NCI-H146 treated with DMSO at 0.1 percent for 48 hours (cell line): ENCODE measurements around the gene INAFM2.

Experiments used
- DNase-seq: peaks from one replicate; lab custom pipeline; 2025; ENCODE audit not compliant: unreplicated experiment; lab: John Stamatoyannopoulos, UW

Gene INAFM2

GRCh38 chr15:40287505-40287904, 36.0 kb upstream of the INAFM2 start:
- no peak for DNase-seq

- DNase-seq = no peak
Observed at GRCh38 chr15:40287968-40288367, 35.5 kb upstream of the INAFM2 start.

- no peak for DNase-seq
Observed at GRCh38 chr15:40289140-40289775, 34.2 kb upstream of the INAFM2 start.

- DNase-seq = no peak
Observed at GRCh38 chr15:40290545-40290917, 33.0 kb upstream of the INAFM2 start.

DNA sequence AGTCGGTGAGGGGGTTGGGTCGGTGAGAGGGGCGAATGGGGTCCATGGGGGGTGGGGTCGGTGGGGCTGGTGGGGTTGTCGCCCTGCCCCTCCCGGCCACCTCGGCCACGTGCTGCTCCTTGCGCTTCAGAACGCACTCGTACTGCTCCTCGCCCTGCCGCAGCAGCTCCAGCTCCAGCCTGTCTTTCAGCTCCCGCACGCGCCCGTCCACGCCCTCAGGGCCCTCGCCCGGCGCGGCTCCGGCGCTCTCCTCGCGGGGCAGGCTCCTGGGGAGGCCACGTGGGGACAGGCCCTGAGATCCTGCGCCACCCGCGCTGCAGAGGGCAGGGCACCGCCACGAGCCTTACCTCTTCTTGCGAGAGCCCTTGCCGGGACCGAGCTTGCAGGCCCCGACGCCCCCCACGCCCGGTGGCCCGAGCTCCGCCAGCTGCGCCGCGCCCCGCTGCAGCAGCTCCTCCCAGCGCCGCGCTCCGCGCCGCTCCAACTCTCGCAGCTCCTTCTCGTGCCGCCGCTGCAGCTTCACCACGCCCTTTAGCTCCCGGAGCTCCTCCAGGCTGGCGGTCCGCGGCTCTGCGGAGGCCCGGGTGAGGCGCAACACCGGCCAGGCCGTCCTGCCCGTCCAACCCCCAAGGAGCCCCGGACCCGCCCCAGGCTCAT, 32.4 kb upstream of the INAFM2 start:
- no peak for DNase-seq

GRCh38 chr15:40292246-40292645, 31.2 kb upstream of the INAFM2 start:
- DNase-seq = no peak

DNA sequence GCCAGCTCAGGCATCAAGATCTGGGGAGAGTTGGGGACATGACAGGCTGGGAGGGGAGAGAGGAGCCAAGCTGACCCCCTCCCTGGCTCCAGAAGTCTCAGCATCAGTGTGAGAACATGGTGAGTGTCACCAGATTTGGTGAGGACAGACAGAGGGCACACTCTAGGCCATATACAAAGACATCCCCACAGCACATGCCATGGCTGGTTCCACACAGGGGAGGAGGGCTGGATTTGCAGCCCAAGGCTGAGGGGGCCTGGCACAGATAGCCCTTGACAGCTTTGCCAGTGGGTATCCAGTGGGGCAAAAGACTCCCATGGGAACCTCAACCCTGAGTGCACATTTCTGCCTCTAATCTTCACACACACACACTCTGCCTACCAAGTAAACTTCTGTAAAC, 30.5 kb upstream of the INAFM2 start:
- DNase-seq = no peak

DNA sequence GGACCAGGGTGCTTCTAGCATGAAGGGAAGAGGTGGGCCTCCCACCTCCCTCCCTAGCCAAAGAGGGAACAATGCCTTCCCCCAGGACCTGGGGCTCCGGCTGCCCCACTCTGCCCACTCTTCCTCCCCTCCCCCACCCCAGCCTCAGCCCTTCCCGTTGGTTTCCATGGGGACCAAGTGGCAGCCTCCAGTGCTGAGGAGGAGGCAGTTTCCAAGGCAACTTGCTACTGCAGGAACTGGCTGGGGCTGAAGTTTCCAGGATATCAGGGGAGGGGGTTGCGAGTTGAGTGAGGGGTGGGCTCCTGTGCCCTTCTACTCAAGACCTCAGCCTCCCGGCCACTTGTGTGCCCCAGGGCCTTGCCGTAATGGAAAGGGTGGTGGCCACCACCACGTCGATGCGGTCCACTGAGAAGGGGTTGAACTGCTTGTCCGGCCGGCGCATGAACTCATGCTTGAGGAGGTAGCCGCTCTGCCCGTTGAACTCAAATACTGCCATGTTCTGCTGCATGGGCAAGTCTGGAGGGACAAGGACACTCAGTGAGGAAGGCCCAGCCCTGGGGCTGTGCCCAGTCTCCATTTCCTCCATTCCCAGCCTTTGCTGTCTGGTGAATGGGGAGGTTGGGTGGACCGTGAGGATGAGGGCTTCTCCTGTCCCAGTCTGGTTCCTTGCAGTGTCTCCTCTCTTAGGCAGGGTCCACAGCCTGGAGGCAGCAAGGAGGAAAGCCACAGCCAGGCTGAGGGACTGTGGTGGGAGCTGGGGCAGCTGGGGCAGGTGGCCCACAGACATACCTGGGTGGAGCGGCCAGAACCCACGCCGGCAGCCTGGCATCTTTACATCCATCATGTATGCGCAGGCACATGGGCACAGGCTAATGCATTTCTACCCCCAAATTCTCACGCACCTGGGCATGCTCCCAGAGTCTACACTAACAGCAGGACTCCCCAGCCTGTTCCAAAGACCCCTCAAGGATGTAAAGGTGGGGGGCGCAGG, 29.3 kb upstream of the INAFM2 start:
- no peak for DNase-seq

GRCh38 chr15:40295297-40295696, 28.2 kb upstream of the INAFM2 start:
- no peak for DNase-seq

DNA sequence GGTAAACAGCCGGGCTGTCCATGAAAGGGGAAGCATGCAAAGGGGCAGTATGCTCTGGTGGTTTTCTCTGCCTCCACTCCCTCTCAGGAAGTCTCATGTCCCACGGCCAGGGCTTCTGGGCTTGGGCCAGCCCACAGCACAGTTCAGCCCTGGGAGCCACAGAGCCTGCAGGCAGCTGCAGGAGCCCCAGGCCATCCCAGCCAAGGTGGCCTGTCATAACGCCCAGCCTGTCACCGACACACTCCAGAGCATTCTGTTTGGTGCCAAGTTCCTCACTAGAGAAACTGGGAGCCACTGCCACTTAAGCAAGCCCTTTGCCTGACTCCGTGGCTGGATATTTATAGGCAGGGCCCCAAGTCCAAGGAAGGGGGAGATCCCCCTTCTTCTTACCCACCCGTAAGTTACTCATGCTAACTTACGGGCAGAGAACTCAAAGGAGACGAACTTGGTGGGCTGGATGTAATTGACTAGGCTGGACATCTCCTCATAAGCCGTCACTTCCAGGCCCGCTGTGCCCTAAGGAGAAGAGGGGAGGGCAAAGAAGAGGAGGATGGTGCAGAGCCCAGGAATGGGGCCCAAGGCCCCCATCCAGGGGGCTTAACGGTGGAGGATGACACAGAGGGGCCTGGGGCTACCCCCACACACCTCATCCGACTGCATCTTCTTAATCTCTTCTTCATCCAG, 27.5 kb upstream of the INAFM2 start:
- DNase-seq = no peak

DNA sequence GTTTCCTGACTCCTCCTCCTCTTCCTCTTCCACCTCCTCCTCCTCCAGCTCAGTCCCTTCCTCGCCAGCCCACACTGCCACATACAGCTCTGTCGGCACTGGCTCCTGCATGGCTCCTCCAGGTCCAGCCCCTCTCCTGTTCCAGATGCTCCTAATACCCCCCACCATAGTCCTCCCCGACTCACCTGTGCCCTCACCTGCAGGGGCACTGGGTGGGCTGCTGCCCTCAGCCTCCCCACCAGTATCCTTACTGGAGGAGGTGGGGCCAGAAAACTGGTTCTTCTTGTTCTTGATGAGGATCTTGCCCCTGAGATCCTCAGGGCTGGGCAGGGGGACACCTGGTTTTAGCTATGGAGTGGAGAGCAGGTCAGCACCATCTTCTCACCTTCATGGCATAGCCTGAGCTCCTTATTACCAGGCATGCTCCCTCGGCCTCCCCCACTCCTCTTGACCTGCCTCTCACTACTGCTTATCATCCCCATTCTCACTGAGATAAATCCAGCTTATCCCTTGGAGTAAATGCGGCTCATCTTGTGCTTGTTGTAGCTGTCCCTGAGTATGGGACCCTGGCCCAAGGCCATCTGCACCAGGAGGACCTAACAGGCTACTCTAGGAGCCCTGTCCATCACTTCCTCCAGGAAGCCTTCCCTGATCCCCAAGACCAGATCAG, 26.8 kb upstream of the INAFM2 start:
- no peak for DNase-seq

DNA sequence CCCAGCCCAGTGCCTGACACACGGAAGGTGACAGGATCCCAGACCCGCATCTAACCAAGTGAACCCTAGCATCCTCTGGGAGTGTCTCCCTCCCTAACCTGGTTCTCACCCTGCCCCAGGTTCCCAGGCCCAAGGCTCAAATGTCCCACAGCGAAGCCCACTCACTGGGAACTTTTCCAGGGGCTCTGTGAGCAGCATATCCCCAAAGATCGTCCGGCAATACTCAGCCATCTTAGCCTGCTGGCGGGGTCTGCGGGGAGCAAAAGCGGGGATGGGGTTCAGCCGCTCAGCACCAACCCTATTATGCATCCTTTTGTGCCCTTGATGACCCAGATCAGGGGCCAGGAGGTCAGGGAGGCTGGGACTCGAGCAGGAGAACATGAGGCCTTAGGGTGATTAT, 26.1 kb upstream of the INAFM2 start:
- no peak for DNase-seq

- no peak for DNase-seq
Observed at GRCh38 chr15:40298216-40298935, 25.1 kb upstream of the INAFM2 start.

DNA sequence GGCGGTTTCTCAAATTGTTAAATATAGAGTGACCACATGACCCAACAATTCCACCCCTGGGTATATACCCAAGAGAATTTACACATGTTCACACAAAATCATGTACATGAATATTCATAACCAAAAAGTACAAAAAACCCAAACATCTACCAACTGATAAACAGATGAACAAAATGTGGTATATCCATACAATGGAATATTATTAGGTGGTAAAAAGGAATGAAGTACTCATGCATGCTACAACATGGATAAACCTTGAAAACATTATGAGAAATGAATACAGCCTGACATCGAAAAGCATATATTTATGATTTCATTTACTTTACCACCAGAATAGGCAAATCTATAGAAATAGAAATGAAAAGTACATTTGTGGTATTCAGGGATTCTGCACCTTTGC, 23.1 kb upstream of the INAFM2 start:
- DNase-seq = no peak

DNA sequence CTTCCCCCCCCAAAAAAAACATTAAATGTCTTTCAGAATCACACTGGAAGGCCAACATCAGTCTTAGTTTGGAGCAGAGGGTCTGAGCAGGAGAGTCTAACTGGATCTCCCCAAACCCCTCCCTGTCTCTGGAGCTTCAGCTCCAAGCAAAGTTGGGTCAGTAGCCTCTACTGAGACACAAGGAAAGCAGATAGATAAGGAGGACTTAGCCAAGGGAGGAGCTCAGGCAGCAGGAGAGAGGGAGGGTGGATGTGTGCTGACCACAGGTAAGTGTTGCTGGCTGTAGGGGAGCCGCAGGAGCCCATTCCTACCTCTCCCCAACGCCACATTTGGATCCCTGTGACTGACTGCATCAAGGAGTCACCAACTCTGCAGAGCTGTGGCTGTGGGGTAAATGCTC, 22.7 kb upstream of the INAFM2 start:
- DNase-seq = no peak

DNA sequence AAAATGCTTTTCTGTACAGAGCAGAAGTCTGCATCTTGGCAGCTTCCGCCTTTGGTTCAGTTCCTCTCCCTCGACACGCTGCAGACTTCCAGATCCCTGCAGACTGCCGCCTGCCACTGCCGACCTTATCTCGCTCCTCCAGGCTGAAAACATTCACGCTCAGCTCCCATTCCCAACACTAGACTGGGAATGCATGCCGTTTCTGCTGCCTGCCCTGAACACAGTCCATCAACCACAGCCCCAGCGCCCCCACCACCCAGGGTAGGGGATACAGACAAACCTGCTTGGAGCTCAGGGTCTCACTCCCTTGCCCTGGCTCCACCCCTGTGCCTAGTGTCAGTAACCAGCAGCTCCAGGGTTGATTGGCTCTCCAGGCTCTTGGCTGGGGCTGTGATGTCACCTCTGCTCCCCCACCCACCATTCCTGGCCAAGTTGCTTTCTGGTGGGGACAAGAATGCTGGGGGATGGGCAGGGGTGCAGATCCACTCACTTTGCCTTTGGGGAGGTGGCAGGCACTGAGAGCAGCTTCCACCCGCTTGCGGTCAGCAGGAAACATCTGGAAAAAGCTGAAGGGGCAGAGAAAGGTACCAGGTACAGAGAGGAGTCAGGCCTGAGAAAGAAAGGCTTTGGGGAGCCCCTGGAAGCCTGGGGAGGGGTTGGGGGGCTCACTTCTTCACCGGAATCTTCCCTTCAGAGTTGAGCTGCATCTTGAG, 21.9 kb upstream of the INAFM2 start:
- no peak for DNase-seq

- DNase-seq = no peak
Observed at GRCh38 chr15:40302288-40302886, 21.1 kb upstream of the INAFM2 start.

DNA sequence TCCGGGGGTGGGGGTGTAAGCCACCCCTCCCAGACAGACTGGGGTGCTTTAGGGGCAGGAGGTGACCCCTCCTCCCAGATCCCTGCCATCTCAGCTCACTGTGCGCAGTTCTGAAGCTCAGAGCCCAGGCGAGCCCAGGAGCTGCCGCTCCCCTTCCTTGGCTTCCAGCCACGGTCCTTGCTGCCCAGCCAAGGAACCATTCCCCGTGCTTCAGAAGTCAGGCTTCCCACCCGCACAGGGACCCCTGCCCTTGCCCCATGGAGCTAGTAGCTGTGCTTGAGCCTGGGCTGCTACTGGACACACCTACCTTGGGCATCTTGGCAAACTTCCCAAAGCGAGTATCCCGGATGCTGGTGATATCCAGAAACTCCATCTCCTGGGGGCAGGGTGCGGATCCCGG, 20.5 kb upstream of the INAFM2 start:
- DNase-seq = no peak

GRCh38 chr15:40303576-40303975, 19.9 kb upstream of the INAFM2 start:
- no peak for DNase-seq
